GM12873 (cell line): Measurements from ENCODE around the gene C7.

Experiments
- CTCF ChIP-seq: IDR thresholded peaks from 2 replicates; pipeline ENCODE4 v1.5.1; 2012; ENCODE audit warnings: low read depth, mild to moderate bottlenecking, moderate library complexity, low read length, control low read depth; ENCODE audit not compliant: insufficient read depth; ENCODE audit errors: missing control alignments

Gene C7

DNA sequence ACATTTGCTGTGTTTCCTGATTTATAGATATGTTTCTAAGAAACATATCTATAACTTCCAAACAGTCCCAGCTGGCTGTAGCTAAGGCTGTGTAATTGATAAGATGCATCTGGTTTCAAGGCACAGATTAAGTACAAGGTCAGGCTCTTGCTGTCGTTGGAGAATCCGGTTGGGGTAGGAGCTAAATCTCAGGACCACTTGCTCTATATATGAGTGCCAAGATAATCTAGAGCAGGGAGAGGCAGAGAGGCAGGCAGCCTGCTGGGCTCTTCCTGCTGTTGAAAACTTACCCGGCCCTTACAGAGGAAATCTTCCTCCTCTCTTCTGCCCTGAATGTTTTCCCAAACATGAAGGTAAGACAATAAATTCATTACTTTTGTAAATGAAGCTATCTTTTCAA, at the start of gene C7:
C7 (plus strand) TSS at position 234 of the 400 bp plus-strand sequence; CDS start at position 348, 114 bp downstream.
- TF ChIP-seq CTCF, result no peak

DNA sequence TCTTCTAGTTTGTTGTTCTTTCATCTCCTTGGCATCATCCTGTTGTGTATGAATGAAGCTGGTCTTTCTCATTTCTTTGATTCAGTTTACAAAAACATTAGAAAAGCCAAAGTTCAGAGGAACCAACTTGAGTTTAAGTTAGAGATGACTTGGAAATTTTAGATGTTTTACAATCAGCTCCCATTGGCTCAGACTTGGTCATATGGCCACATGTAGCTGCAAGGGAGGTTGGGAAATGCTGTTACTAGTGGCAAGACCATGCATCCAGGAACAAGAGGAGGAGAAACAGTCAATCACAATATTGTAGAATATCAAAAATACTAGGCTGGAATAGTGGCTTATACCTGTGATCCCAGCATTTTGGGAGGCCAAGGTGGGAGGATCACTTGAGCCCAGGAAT, 48.6 kb upstream of the C7 start:
- no peak for TF ChIP-seq CTCF

DNA sequence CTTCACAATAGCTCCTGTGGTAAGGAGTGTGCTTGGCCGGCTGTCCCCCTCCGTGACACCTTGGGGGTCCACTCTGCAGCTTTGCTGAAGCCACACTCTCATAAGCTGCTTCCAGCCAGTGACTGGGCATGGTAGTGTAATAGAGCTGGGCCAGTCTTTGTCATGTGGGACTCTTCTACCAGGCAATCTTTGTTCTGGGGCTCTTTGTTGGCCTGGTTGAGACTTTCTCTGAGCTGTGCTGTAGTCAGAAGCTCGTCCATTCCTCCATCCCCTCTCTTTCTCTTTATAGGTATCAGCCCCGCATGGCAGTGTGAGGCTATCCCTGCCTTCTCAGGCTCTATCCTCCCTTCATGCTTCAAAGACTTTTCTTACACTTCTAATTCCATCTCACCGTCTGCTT, 42.5 kb upstream of the C7 start:
- no peak for TF ChIP-seq CTCF

DNA sequence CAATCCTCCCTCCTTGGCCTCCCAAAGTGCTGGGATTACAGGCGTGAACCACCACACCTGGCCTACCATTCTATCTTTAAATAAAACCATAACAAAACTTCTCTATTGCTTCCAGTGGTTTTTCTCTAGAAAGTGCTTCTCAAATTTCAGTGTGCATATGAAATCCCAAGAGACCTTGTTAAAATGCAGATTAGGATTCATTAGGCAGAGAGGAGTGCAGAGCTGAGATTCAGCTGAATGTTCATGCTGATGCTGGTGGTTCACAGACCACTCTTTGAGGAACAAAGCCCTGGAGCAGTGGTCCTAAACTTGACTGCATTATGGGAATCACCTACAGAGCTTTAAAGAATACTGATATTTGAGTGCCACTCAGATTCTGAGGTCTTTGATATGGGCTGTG, 39.9 kb upstream of the C7 start:
- no peak for TF ChIP-seq CTCF

GRCh38 chr5:40871177-40871576, 38.1 kb upstream of the C7 start:
- no peak for TF ChIP-seq CTCF

DNA sequence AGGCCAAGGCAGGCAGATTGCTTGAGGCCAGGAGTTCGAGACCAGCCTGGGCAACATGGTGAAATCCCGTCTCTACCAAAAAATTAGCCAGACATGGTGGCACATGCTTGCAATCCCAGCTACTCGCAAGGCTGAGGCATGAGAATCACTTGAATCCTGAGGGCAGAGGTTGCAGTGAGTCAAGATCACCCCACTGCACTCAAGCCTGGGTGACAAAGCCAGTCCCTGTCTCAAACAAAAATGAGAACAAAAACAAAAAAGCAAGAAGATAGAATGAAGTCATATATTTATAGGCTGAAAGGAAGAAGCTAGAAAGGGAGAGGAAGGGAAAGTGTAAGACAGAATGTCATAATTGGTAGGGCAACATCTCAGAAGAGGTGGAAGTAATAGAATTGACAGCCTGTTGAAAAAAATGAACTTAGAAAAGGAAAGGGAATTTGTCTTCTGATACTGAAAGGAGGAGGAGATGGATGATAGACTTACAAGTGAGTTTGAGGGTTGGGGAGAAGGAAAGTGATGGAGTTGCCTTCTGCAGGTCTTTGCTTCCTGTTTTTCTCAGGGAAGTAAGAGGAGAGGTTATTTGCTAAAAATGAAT, 35.9 kb upstream of the C7 start:
- no peak for TF ChIP-seq CTCF

- TF ChIP-seq CTCF, result no peak
Measured at GRCh38 chr5:40875958-40876357, 33.3 kb upstream of the C7 start.

GRCh38 chr5:40877371-40877988, 31.8 kb upstream of the C7 start:
- no peak for TF ChIP-seq CTCF
